ENCODE results near the gene NHLRC4.
A peak's percentile ranks its signal among the peaks of the same experiment; 100 is the strongest.

The NHLRC4 gene, protein sequence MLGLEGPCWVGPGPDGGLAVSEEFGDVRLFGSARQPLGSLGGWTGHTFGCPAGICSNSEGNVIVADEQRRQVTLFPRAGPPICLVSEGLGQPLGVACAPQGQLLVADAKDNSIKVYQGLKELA

DNA sequence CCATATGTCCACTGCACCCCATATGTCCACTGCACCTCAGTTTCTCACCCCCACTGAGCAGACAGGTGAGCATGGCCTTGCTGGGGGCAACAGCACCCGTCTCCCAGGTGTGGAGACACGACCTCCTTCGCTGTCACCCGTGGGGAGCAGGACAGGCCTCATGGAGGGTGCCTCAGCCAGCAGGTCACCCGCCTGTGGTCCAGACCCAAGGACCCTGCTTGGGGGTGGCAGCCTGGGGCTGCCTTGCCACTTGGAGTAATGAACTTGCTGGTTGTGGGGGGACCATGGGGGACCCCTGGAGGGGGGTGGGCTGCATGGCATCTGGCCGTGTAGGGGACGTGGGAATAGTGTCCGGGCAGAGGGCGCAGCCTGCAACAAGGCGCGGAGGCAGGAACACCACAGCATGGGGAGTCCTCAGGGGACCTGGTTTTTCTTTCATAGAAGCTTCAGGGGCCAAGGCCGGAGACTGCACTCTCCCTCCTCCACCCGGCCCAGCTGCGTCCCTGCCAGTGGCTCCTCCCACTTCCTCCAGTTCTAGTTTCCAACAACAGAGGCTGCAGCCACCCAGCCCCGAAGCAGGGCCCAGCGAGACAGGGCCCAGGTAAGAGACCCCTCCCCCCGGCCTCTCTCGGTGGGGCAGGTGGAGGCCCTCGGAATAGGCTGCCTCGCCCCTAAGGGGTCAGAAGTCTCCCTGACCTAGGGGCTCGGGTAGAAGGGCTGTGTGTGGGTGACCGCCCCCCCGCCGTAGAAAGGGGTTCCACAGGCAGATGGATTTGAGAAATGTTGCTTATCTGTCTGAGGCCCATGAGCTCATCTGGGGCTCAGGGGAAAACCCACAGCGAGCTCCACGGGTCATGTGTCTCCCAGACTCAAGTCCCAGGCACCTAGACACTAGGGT is at the start of gene NHLRC4:
TSS of gene NHLRC4 (plus strand) at position 531 of the 898 bp plus-strand sequence. CDS start 1,043 bp downstream, outside the sequence.
- DNase-seq (ENCODE audit: low read depth) = no peak

DNA sequence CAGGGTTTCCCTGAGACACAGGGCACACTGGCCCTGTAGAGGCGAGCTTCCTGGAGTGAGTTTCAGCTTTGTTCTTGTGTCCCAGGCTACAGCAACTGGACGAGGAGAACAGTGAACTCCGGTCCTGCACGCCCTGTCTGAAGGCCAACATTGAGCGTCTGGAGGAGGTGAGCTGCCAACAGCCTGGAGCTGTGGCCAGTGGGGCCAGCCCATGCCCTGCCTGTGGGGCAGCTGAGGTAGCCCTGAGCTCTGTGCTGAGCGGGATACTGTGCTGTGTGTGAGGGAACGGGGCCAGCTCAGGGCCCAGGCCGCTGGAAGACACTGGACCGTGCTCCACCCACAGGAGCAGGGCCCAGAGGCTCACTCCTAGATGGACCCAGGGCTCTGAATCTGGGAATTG is 47.9 kb upstream of the NHLRC4 start:
- DNase-seq (ENCODE audit: low read depth) = no peak

DNA sequence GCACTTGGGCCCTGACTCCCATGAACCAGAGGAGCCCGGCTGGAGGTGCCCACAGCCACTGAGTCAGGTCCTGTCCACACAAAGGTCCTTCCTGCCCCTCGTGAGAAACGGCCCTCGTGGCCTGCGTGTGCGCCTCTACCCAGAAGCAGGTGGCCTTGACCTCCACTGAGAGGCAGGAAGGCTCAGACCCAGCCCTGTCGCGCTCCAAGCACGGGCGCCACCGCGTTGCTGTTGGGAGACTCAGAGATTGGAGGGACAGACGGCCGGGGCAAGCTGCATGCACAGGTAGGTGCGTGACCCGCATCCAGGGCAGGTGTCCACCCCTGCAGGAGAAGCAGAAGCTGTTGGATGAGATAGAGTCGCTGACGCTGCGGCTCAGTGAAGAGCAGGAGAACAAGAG is 47.4 kb upstream of the NHLRC4 start:
- no peak for DNase-seq (ENCODE audit: low read depth)

DNA sequence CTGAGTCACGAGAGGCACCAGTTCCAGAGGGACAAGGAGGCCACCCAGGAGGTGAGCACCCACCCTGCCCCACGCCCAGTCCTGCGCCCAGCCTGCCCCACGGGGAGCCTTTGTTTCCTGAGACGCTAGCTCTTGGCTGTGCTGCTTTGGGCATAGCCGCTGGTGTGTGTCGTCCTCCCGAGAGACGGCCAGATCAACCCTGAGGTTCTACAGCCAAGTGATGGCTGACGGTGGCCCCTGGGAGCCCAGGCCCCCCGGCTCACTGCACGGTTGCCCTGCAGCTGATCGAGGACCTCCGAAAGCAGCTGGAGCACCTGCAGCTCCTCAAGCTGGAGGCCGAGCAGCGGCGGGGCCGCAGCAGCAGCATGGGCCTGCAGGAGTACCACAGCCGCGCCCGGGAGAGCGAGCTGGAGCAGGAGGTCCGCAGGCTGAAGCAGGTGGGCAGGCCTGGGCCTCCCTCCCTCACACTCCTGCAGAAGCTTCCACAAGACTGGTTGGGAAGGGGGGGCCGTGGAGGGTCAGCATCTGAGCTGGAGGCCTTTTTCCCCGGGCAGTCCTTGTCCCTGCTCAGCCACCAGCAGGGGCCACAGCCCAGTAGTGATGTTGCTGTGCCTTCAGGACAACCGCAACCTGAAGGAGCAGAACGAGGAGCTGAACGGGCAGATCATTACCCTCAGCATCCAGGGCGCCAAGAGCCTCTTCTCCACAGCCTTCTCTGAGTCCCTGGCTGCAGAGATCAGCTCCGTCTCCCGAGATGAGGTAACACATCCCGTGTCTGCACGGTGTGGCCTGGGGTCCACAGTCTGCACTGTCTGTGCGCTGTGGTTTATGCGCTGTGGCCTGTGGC is 46.7 kb upstream of the NHLRC4 start:
- DNase-seq (ENCODE audit: low read depth) = no peak

DNA sequence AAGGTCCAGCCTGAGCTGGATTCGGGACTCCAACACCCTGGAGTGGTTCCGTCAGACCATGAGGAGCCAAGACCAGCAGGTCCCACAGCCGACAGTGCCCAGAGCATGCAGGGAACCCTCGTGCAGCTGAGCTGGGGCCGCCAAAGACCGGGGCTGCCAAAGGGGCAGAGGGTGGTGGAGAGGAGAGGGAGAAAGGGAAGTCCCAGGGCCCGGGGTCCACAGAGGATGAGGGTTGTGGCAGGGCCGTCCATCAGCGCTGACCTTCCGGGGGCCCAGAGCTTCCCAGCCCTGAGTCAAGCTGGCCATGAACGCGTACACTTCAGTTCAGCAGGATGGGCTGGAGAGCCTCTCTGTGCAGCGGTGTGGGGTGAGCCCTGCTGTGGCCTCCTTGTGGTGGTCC is 46.0 kb upstream of the NHLRC4 start:
- no peak for DNase-seq (ENCODE audit: low read depth)

DNA sequence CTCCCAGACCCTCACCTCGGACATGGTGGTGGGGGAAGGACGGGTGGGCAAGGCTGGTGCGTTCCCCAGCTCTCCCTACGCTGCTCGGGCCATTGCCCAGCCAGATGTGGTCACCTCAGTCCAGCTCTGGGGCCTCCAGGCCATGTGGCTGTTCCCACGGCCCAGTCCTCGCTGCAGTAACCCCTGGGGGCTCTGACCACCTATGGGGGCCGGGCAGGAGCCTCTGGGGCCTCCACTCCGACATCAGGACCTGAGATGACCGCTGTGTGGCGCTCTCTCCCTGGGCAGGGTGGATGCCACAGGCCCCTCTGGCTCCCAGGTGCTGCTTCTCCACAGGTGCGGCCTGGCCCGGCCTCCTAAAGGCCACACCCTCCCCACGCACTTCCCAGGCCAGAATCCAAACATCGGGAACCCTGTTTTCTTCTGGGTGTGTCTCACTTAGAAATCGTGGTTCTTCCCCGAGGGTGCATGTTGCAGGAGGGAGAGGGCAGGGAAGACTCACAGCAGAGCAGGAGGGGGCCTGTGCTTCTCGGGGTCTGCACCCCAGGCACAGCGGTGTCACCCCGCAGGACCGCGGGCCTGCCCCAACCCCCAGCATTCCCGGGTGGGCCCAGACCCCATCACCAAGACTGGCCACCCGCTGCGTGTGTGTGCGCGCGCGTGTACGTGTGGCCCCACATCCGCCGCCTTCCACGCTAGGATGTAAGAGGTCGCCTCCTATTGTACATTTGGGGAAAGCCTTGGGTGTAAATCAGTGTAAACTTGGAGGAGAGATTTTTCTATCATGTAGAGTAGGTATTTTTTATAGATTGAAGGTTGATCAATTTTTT is 45.2 kb upstream of the NHLRC4 start:
- no peak for DNase-seq (ENCODE audit: low read depth)

DNA sequence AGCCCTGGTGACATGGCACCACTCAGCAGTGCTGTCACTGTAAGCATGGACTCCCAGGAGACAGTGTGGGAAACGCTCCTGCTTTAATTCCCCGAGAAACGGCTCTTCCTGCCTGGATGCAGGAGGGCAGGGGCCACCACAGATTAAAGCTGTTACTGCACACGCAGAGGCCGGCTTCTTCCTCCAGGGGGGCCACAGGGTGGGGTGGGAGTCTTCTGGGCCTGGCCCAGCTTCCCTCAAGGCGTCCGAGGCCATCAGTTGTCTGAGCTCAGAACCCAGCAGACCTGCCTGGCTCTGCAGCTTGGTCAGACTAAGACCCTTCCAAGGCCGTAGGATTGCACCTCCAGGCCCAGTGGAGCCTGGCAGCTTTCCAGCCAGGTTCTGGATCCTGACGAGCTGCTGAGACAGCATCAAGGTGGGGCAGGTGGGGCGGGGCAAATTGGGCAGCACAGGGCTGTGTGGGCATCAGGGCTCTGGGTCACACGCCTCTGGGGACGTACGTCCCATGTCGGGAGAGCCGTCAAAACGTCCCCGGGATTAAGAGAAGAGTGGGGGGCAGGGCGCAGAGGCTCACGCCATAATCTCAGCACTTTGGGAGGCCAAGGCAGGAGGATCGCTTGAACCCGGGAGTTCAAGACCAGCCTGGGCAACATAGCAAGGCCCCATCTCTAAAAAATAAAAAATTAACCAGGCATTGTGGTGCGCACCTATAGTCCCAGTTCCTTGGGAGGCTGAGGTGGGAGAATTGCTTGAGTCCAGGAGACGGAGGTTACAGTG is 44.3 kb upstream of the NHLRC4 start:
- DNase-seq (ENCODE audit: low read depth) = no peak

DNA sequence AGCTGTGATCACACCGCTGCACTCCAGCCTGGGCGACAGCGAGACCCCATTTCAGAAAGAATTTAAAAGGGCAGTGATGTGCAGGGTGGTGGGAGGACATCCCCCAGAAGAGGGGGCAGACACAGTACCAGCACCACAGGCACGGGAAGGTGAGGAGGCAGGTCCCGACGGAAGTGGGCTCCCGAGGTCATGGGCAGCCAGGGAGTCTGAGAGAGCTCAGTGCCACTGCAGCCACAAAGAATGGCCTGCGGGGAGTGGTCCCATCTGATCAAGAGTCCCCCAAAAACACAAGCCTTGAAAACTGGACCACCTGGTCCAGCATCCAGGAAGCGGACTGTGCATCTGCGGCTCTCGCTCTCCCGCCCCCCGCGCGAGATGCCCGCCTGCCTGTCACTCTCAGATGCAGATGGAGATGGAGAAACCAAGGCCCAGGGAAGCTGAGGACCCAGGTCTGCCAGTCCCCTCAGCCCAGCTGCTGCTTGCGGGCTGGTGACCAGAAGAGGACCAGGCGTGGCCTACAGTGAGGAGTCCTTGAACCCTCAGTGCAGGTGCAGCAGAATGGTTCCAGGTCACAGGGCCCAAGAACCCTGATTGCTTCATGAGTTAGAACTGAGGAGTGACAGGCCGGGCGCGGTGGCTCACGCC is 43.6 kb upstream of the NHLRC4 start:
- DNase-seq (ENCODE audit: low read depth) = no peak

DNA sequence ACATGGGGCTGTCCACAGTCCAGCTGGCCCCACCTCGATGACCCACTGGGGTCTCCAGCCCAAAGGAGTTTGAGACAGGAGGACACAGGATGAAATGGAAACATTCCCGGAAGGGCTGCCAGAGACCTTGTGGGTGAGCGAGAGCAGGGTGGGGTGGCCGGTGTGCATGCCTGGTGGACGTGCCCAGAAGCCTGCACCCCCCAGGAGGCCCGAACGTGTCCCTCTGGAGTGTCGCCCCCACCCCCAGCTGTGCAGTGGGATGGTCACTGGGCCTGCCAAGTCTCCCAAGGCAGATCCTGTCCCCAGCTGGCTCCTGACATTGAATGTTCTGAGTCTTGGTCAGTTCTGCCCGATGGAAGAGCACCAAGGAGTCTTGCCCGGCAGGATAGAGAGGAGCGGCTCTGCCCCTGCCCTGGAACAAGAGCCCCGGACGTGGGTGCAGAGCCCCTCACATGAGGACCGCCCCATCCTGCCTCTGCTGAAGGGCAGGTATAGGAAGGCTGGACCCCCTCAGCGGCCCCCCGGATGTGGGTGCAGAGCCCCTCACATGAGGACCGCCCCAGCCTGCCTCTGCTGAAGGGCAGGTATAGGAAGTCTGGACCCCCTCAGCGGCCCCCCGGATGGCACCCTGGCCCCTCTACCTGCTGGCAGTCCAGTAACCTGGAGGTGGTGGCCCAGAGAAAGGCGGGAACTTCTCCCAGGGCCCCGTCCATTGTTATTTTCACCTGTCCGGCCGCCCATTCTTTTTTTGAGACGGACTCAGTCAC is 42.3 kb upstream of the NHLRC4 start:
- DNase-seq (ENCODE audit: low read depth) = no peak

DNA sequence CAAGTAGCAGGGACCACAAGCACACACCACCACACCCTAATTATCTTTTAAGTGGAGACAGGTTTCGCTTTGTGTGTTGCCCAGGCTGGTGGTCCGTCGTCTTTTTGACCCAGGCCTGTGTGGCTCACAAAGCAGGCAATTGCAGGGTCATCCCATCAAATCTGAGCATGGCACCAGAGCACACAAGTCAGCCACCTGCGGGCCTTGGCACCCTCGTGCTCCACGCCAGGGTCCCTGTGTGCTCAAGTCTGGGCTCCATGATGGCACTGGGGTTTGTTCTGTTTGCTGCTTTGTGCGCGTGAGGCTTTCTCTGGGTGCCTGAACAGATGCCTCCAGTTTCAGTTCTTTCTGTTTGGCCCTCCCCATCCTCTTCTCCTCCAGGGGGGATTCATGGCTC is 41.7 kb upstream of the NHLRC4 start:
- DNase-seq (ENCODE audit: low read depth) = no peak

DNA sequence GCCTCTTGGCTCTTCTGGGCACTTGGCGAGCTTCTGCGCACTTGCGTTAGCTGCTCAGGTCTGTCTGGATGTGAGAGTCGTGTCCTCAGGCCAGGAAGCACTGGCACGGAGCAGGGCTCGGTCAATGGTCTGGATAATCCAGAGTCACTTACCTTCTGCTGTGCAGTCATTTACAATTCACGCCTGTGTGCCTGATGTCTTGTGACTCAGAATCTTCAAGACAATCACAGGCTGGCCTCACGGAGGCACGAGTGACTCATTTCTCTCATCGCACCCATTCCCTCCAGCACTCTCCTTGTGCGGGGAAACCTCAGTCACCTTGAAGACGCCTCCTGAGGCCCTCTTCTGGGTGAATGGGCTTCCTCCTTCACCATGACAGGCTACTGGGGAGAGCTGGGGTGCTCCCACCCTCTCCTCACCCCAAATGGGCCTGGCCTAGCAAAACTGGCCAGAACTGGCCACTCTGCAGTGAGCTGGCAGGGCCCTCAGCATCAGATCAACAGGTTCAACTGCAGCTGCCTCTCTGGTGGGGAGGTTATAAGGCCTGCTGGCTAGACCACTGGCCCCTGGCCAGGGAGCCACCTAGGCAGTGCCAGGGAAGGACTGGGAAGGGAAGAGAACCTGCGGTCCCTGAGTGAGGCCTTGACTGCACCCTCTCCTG is 41.2 kb upstream of the NHLRC4 start:
- DNase-seq (ENCODE audit: low read depth) = peak; percentile 71

DNA sequence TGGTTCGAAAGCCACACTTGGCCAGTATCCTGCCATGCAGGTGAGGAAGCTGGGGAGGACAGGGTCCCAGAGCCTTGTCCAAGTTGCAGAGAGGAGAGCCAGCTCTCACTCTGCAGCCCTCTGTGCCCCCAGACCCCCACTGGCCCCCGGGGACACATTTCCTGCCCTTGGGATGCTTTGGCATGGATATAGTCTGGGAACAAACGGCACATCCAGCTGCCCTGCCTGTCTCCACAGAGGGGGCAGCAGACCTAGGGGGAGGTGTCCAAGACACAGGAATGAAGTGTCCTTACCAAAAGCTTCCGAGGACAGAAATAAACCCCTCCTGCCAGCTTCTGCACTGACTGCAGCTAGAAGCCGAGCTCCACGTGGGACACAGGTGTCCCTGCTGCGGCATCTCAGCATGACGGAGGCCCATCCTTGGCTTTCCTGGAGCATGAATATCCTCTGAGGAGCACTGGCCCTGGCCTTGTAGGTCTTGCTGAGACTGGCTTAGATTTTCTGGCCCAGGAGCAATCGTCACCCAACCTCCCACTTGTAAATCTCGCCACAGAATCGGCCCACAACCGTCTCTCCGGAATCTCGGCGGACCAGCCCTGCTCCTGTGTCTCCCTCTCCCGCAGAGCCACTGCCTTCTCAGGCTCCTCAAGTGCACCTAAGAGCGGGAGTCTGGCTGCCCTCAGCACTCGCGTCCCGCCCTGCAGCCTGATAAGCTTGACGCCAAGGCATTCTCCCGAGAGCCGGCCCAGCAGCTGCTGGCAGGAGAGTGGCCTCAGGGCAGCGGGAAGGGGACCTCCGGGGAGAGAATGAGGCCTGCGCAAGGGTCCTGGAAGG is 40.4 kb upstream of the NHLRC4 start:
- DNase-seq (ENCODE audit: low read depth) = no peak

DNA sequence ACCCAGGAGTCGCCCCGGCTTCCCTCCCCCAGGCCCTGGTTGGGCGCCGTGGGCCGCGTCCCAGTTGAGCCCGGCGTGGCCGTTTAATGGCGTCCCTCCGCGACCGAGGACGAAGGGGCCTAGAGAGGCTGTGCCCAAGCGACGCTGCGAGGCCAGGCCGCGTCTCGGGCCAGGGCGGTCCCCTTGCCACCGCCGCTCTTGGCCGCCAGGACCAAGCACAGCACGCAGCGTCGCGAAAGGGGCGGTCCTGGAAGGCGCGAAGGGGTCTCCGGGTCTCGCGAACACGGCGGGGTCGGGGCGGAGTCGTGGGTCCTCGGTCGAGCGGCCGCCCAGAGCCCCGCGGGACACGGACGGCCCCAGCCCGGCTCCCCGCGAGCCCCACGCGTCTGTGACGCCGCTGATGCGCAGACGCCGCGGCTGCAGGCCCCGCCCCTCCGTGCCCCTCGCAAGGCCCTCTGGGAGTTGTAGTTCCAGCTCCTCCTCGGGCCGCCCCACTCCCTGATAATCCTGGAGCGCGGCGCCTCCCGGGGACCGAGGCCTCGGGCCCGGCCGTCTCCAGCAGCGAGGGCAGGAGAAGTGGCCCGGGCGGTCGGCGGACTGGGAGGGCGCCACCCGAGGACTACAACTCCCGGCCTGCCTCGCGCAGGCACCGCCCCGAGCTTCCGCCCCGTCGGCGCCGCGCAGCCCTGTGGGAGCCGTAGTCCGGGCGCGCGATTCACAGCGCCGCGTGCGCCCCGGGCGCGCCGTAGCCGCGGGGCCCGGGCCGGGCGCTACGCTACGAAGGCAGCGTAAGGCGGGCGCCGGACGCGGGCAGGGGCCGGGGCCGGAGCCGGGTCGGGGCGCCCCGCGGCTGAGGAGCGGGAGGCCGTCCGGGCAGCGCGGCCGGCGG is 39.5 kb upstream of the NHLRC4 start, which contains the start of gene CAPN15:
TSS of gene CAPN15 (plus strand) at position 698 of the 889 bp plus-strand sequence. CDS start 19,127 bp downstream, outside the sequence.
- DNase-seq (ENCODE audit: low read depth) = peak; percentile 78

DNA sequence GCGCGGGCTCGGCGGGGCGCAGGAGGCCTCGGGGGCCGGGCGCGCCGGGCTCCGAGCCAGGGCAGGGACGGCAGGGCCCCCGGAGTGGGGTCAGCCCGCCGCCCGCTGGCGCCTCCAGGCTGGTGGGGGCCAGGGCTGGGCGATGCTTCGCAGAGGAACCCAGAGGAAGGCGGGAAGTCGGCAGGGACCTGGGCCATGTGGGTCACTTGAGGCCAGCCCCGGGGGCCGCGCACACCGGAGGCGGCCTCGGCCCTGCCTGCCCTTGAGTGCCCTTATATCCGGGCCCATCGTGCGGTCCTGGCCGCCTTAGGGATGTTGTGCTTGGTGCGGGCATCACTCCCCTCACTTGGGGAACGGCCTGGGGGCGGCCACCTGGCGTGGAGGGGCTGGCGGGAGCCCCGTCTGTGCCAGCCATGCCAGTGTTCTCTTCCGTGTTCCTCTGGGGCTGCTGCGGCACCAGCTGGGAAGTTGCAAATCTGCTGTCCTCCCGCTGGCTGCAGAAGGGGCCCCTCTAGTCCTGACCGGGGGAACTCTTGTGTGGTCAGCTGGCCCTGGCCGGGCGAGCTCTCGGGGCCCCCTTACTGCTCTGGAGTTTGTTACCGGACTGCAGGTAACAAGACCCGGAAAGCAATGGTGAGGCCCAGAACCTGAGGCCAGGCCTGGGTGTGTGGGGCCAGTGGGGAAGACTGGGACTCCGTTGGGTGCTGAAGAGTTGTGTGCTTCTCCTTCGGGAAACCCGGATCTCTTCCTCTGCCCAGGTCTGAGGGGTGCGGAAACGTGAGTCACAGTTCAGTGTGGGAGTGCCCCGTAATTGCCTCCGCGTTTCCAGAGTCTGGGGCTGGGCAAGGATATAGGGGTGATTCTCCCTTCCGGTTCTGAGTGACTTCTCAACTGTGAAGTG is 38.4 kb upstream of the NHLRC4 start:
- DNase-seq (ENCODE audit: low read depth) = peak; percentile 47

DNA sequence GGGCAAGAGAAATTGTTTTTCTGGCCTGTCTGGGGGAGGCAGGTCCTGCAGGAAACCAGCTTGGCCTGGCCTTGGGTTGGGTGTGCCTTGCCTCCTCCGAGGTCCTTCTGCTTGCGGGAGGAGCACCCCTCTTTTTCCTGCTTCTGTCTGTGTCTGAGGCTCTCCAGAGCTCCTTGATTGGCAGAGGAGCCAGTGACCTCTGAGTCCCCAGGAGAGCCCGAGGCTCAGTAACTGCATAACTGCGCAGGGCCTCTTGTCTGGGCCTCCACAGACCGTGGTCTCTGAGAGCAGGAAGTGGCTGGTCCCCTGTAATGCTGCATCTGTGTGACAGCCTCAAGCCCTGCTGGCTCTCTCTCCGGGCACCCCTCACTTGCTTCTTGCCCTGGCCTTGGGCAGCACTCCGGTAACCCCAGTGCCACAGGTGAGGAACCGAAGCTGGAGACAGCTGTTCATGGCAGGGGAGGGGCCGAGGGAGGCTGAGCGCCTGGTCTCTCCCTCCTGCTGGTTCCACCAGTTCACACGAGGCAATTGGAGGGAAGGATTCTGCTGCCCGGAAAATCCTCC is 37.7 kb upstream of the NHLRC4 start:
- no peak for DNase-seq (ENCODE audit: low read depth)

Measured in GM04504 (cell line).